Psoas muscle (tissue), 8 donors: ENCODE measurements around the gene CNIH3. TPM values are rescaled to one million over a fixed set of nuclear protein-coding genes. Genes with fewer than 3 reads are reported as not detected.

Experiments
- ATAC-seq, 4 donors: fragments of 200-7000 bp; cut with Tn5 transposase; one replicate each; pipeline ENCODE4 v1.9.1; 2020; ENCODE audit warnings: moderate library complexity in 3 of 4, mild to moderate bottlenecking in 2 of 4
- DNase-seq, 2 donors: peaks; one replicate each; pipeline ENCODE4 v3.0.0-alpha.2; 2020
- H3K27ac ChIP-seq: fragments of 200-600 bp; one replicate; pipeline ENCODE4 v1.8.0; 2022
- H3K27me3 ChIP-seq, 3 donors: fragments of 200-600 bp in 1 of 3; one replicate each; pipeline versions ENCODE4 v1.6.1 to v1.8.0; 2013 to 2022; ENCODE audit warnings: low read length in 2 of 3, mild to moderate bottlenecking in 2 of 3, moderate library complexity in 1 of 3; ENCODE audit not compliant: insufficient read depth in 3 of 3
- H3K36me3 ChIP-seq, 2 donors: fragments of 200-600 bp in 1 of 2; one replicate each; pipeline versions ENCODE4 v1.6.1 to v1.8.0; 2013 to 2022; ENCODE audit warnings: low read depth in 1 of 2, mild to moderate bottlenecking in 1 of 2, moderate library complexity in 1 of 2; ENCODE audit not compliant: insufficient read depth in 1 of 2
- H3K4me1 ChIP-seq: fragments of 200-600 bp; one replicate; pipeline ENCODE4 v1.8.0; 2022
- H3K4me3 ChIP-seq: fragments of 200-600 bp; one replicate; pipeline ENCODE4 v1.8.0; 2022; ENCODE audit warnings: mild to moderate bottlenecking
- H3K9me3 ChIP-seq: fragments of 200-600 bp; one replicate; pipeline ENCODE4 v1.8.0; 2022
- WGBS, 3 donors: extraction: QIAGEN DNeasy Blood & Tissue Kit; methylation state at CpG; one replicate each; pipeline versions ENCODE4 v1.1.6 to v1.1.7; 2013; 5-methylcytosine and 5-hydroxymethylcytosine counted together
- intact Hi-C, 2 donors: fragments of 100-400 bp; cut with DNase I; formaldehyde crosslinking; loops; one replicate each; pipeline versions ENCODE4 v1.11.0 to v1.14.2; 2022
- polyA plus RNA-seq, 3 donors: library from polyadenylated mRNA; stranded (reverse); fragments of 200-250 nt; gene quantifications; one replicate each; pipeline ENCODE4 v1.2.3, GENCODE V29; 2013
- total RNA-seq, 4 donors: library from RNA; stranded (reverse); fragmentation: NEBNext Ultra II Directional in 2 of 4; extraction: Animal tissue kit (Norgen Biotek cat#: 25700) in 2 of 4; gene quantifications; one replicate each; pipeline versions ENCODE4 v1.2.1 to v1.2.4, GENCODE V29; 2021 to 2023
- TF ChIP-seq, protein P1 (sequence below): fragments of 200-600 bp; IDR thresholded peaks from one replicate; pipeline ENCODE4 v1.8.0; 2022; ENCODE audit warnings: antibody characterized with exemption
- donor health status: healthy with polysubstance abuse.
- donor health status: DM: no; HTN: no; CAD: no; lungs with moderate emphysema.
- donor health status: Bipolar disorder and iron deficiency.
- donor health status: healthy.
- donor health status: DM: yes; HTN: yes; CAD: no.
- donor health status: DM: no; HTN: no; CAD: no.
- donor health status: DM: no; HTN: no; CAD: no.
- donor health status: DM: yes; HTN: yes; CAD: no.

CNIH3 gene
- total and polyA plus RNA-seq, 7 donors = 0.39 to 1.9 (median 1.2) TPM

DNA sequence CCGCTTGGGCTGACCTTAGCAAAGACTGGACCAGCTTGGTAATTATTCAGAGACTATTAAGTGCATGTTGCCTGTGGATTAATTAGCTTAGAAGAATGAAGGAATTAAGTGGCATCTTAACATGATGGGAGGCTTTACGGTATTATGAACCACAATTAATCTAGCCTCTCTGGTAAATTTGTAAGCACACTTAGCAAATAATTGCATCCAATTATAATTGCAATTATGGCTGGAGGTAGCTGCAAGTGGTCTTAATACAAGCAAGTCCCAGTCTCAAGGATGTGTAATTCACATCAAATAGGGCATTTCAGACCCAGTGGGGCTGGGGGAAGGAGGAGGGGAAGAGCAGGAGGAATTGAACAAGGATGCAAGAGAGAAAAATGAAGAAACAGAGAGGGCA lies 151.6 kb downstream of the CNIH3 start:
- Histone ChIP-seq H3K27me3 (no peaks in the 10 kb centered on the region), H3K4me1 (no peaks in the 10 kb centered on the region), H3K27ac (no peak overlapping the region), H3K9me3 (no peaks in the 10 kb centered on the region), H3K36me3 (no peaks in the 10 kb centered on the region), H3K4me3 (no peak overlapping the region)
- ATAC-seq = no peak
- 91 to 95% (median 94%) methylated on average over 2 of the region's 2 CpGs for WGBS, 3 donors
- TF ChIP-seq, protein P1, sequence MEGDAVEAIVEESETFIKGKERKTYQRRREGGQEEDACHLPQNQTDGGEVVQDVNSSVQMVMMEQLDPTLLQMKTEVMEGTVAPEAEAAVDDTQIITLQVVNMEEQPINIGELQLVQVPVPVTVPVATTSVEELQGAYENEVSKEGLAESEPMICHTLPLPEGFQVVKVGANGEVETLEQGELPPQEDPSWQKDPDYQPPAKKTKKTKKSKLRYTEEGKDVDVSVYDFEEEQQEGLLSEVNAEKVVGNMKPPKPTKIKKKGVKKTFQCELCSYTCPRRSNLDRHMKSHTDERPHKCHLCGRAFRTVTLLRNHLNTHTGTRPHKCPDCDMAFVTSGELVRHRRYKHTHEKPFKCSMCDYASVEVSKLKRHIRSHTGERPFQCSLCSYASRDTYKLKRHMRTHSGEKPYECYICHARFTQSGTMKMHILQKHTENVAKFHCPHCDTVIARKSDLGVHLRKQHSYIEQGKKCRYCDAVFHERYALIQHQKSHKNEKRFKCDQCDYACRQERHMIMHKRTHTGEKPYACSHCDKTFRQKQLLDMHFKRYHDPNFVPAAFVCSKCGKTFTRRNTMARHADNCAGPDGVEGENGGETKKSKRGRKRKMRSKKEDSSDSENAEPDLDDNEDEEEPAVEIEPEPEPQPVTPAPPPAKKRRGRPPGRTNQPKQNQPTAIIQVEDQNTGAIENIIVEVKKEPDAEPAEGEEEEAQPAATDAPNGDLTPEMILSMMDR = no peak
- intact Hi-C loops = no loop called here
- DNase-seq = no peak

DNA sequence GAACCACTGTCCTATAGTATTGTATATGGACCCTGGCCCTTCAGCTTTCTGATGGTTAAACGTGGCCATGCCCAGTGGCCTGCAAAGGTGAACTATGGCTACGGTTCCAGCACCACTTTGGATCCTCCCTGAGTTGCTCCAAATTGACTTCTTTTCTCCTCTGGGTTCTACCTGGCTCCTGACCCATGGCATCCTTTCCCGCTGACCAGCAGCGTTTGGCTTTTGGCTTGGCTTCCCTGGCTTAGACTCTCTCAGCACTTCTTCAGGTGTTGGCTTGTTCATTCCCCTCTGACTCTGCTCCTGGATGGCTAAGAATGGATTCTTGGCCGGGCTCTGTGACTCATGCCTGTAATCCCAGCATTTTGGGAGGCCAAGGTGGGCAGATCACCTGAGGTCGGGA lies 152.9 kb downstream of the CNIH3 start:
- intact Hi-C loops = no loop called here
- TF ChIP-seq, protein P1 = no peak
- no peak overlapping the region for H3K27ac ChIP-seq
- no peaks in the 10 kb centered on the region for H3K27me3 ChIP-seq
- no peaks in the 10 kb centered on the region for H3K36me3 ChIP-seq
- H3K9me3 ChIP-seq = no peaks in the 10 kb centered on the region
- WGBS, 3 donors = 87 to 92% (median 89%) methylated on average over 6 of the region's 6 CpGs
- H3K4me3 ChIP-seq = no peak overlapping the region
- DNase-seq (no peak), ATAC-seq (no peak)
- H3K4me1 ChIP-seq = no peaks in the 10 kb centered on the region

DNA sequence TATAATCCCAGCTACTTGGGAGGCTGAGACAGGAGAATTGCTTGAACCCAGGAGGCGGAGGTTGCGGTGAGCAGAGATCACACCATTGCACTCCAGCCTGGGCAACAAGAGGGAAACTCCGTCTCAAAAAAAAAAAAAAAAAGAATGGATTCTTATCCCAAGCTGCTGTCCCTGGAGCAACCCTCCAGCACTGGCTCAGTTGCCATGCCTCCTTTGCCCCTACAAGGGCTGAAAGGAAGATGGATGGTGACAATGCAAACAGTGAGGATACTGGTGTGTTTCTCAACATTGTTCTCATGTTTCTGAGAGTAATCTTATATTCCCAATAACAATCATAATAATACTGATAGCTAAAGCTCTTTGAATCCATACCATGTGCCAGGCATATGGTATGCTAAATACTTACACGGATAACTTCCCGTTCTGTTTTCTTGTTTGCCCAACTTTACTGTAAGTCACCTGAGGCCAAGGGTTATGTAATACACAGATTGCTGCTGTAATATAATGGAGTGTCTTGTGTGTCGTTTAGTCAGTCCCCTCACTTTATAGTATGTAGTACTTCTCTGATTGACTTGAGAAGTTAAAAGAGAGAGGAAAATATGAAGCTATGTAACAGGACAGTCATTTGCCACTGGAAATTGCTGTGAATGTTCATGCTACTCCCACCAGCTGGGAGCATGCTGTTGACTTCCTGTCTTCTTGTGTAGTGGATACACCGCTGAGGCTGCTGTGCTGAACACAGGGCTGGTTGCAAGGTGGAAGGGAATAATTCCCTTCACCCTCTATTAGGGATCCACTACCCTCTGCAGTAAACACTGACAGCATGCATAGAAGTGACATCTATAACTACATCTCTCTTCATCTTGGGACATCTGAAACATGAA lies 153.6 kb downstream of the CNIH3 start:
- no peak for ATAC-seq
- no peaks in the 10 kb centered on the region for H3K36me3 ChIP-seq
- H3K4me3 ChIP-seq = no peak overlapping the region
- 73 to 80% (median 76%) methylated on average over 7 of the region's 7 CpGs for WGBS, 3 donors
- H3K4me1 ChIP-seq = no peaks in the 10 kb centered on the region
- H3K27ac ChIP-seq = no peak overlapping the region
- TF ChIP-seq, protein P1 = no peak
- H3K27me3 ChIP-seq = no peaks in the 10 kb centered on the region
- no peak for DNase-seq
- intact Hi-C loops = no loop called here
- no peaks in the 10 kb centered on the region for H3K9me3 ChIP-seq

DNA sequence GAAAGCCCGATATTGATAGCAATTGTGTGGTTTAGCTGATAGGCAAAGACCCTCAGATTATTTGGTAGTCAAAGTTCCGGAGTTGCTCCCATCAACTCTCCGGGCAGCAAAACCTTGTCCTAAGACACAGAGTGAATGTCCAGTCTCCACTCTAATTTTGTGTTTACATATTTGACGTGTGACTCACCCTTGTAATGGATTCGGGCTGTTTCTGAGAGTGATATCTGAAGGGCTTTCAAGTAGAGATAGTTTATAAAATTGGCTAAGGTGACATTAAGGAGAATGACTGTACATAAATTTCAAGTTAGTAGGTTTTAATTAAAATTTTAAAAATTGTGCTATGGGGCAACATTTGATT lies 154.2 kb downstream of the CNIH3 start:
- 71 to 82% (median 73%) methylated on average over 5 of the region's 5 CpGs for WGBS, 3 donors
- Histone ChIP-seq H3K4me3 (no peak overlapping the region), H3K27ac (no peak overlapping the region), H3K4me1 (no peaks in the 10 kb centered on the region), H3K27me3 (no peaks in the 10 kb centered on the region), H3K36me3 (no peaks in the 10 kb centered on the region), H3K9me3 (no peaks in the 10 kb centered on the region)
- ATAC-seq (no peak), DNase-seq (no peak)
- TF ChIP-seq, protein P1 = no peak
- intact Hi-C loops = no loop called here

DNA sequence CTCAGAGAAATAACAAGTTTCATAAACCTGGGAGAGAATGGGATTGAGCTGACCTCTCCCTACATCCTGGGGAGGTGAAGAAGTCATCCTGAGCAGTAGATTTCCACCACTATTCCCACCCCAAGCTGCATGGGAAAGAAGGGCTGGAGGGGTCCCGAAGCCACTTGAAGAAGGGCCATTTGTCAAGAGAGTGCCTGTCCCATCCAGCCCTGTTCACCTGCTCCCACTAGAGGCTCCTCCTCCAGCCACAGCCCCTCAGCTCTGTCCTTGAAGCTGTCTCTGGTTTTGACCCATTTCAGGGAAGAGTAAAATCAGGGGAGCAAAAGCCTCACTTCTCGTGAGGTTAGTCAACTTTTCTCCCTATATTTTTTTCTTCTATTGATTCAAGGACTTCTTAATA lies 157.5 kb downstream of the CNIH3 start:
- 89 to 93% (median 91%) methylated on average over 2 of the region's 2 CpGs for WGBS, 3 donors
- DNase-seq (no peak), ATAC-seq (no peak)
- no peaks in the 10 kb centered on the region for H3K9me3 ChIP-seq
- TF ChIP-seq, protein P1 = no peak
- no peaks in the 10 kb centered on the region for H3K36me3 ChIP-seq
- intact Hi-C loops = no loop called here
- H3K4me3 ChIP-seq = no peak overlapping the region
- no peak overlapping the region for H3K27ac ChIP-seq
- no peaks in the 10 kb centered on the region for H3K27me3 ChIP-seq
- no peaks in the 10 kb centered on the region for H3K4me1 ChIP-seq
